Stimulated activated naive B cell treated with anti-CD40 and anti-IgM and Interleukin-4, amounts not matched to agents 10 μg/mL and 1 μg/mL and 100 μg/mL, for 72 hours (primary cell): ENCODE data around the gene ARL2BP.
"Not testable (repeated sequence)": the region's sequence is repeated elsewhere in the genome, so short reads cannot be mapped to it uniquely, and the experiment has no call there.

Experiments
- ATAC-seq, 2 donors: fragments of 150-1000 bp; cut with Tn5 transposase; replicated peaks; 2 replicates each; pipeline ENCODE4 v1.10.0; 2021; ENCODE audit warnings: moderate library complexity in 1 of 2
- DNase-seq: peaks from one replicate; pipeline ENCODE4 v3.0.0; 2021
- H3K27ac Mint-ChIP-seq: one replicate; pipeline ENCODE4 v1.8.0; 2022; ENCODE audit warnings: mild to moderate bottlenecking, mixed read lengths
- H3K27me3 Mint-ChIP-seq, 2 donors: one replicate each; pipeline ENCODE4 v1.8.0; 2022; ENCODE audit warnings: mixed read lengths in 2 of 2
- H3K36me3 Mint-ChIP-seq, 2 donors: one replicate each; pipeline ENCODE4 v1.8.0; 2022; ENCODE audit warnings: mixed read lengths in 2 of 2, mild to moderate bottlenecking in 1 of 2
- H3K4me1 Mint-ChIP-seq, 2 donors: one replicate each; pipeline ENCODE4 v1.8.0; 2022; ENCODE audit warnings: mixed read lengths in 2 of 2, mild to moderate bottlenecking in 1 of 2
- H3K4me3 Mint-ChIP-seq, 2 donors: one replicate each; pipeline ENCODE4 v1.8.0; 2022; ENCODE audit warnings: mild to moderate bottlenecking in 2 of 2, mixed read lengths in 2 of 2, moderate library complexity in 1 of 2
- H3K9me3 Mint-ChIP-seq, 2 donors: one replicate each; pipeline ENCODE4 v1.8.0; 2022; ENCODE audit warnings: mixed read lengths in 2 of 2, mild to moderate bottlenecking in 1 of 2

The ARL2BP gene

GRCh38 chr16:57244767-57245471, at the start of gene ARL2BP:
Gene ARL2BP, plus strand, starts transcription at chr16:57245259. Its CDS starts 109 bp downstream, at chr16:57245368.
- no peaks in the 10 kb centered on the region for H3K9me3 Mint-ChIP-seq
- peaks cover 13 to 31% of the 10 kb centered on the region in 2 donors for H3K36me3 Mint-ChIP-seq
- H3K4me3 Mint-ChIP-seq: peak within 1 kb of the TSS; percentile 91 to 92
- DNase-seq (peak; percentile 96), ATAC-seq (peak; percentile 94 to 96)
- H3K4me1 Mint-ChIP-seq: peaks cover 23 to 45% of the 10 kb centered on the region in 2 donors
- no peaks in the 10 kb centered on the region for H3K27me3 Mint-ChIP-seq
- H3K27ac Mint-ChIP-seq: peak within 1 kb of the TSS; percentile 96

GRCh38 chr16:57196286-57196685, 48.8 kb upstream of the ARL2BP start:
- DNase-seq (no peak), ATAC-seq (no peak)
- H3K27me3 Mint-ChIP-seq: no peaks in the 10 kb centered on the region
- H3K27ac Mint-ChIP-seq: no peak overlapping the region
- H3K9me3 Mint-ChIP-seq: no peaks in the 10 kb centered on the region
- H3K4me1 Mint-ChIP-seq: peaks cover 10 to 34% of the 10 kb centered on the region in 2 donors
- H3K4me3 Mint-ChIP-seq: no peak overlapping the region
- H3K36me3 Mint-ChIP-seq: peaks cover 5 to 21% of the 10 kb centered on the region in 2 donors

- Mint-ChIP-seq H3K4me3 (no peak overlapping the region), H3K9me3 (no peaks in the 10 kb centered on the region), H3K36me3 (peaks cover 5 to 24% of the 10 kb centered on the region in 2 donors), H3K27ac (no peak overlapping the region), H3K27me3 (no peaks in the 10 kb centered on the region), H3K4me1 (peaks cover 10 to 34% of the 10 kb centered on the region in 2 donors)
- DNase-seq (no peak), ATAC-seq (no peak)
Measured at GRCh38 chr16:57196753-57197152, 48.3 kb upstream of the ARL2BP start.

GRCh38 chr16:57200321-57200720, 44.7 kb upstream of the ARL2BP start:
- peaks cover 11 to 16% of the 10 kb centered on the region in 2 donors for H3K4me1 Mint-ChIP-seq
- not testable (repeated sequence) for DNase-seq, H3K27me3 Mint-ChIP-seq, ATAC-seq, H3K27ac Mint-ChIP-seq, H3K9me3 Mint-ChIP-seq, H3K4me3 Mint-ChIP-seq
- peaks cover 8 to 32% of the 10 kb centered on the region in 2 donors for H3K36me3 Mint-ChIP-seq

- H3K27me3 Mint-ChIP-seq, DNase-seq, H3K4me3 Mint-ChIP-seq, H3K27ac Mint-ChIP-seq, H3K9me3 Mint-ChIP-seq, ATAC-seq: not testable (repeated sequence)
- Mint-ChIP-seq H3K36me3 (peaks cover 9 to 34% of the 10 kb centered on the region in 2 donors), H3K4me1 (peaks cover 11 to 16% of the 10 kb centered on the region in 2 donors)
Measured at GRCh38 chr16:57200926-57201325, 44.1 kb upstream of the ARL2BP start.

- no peak overlapping the region for H3K4me3 Mint-ChIP-seq
- H3K4me1 Mint-ChIP-seq: peaks cover 9 to 16% of the 10 kb centered on the region in 2 donors
- no peaks in the 10 kb centered on the region for H3K27me3 Mint-ChIP-seq
- H3K27ac Mint-ChIP-seq: no peak overlapping the region
- ATAC-seq (no peak), DNase-seq (no peak)
- peaks cover 7 to 26% of the 10 kb centered on the region in 2 donors for H3K36me3 Mint-ChIP-seq
- H3K9me3 Mint-ChIP-seq: no peaks in the 10 kb centered on the region
Measured at GRCh38 chr16:57202095-57202886, 42.8 kb upstream of the ARL2BP start.

GRCh38 chr16:57203451-57203850, 41.6 kb upstream of the ARL2BP start:
- Mint-ChIP-seq H3K9me3 (no peaks in the 10 kb centered on the region), H3K36me3 (peaks cover 13 to 30% of the 10 kb centered on the region in 2 donors), H3K27me3 (no peaks in the 10 kb centered on the region), H3K4me3 (no peak overlapping the region), H3K27ac (no peak overlapping the region), H3K4me1 (peaks cover 9 to 14% of the 10 kb centered on the region in 2 donors)
- ATAC-seq (no peak), DNase-seq (no peak)

- Mint-ChIP-seq H3K4me1 (peaks cover 4 to 7% of the 10 kb centered on the region in 2 donors), H3K27ac (peak overlapping the region; percentile 9), H3K36me3 (peaks cover 17 to 27% of the 10 kb centered on the region in 2 donors), H3K9me3 (no peaks in the 10 kb centered on the region), H3K4me3 (no peak overlapping the region), H3K27me3 (no peaks in the 10 kb centered on the region)
- DNase-seq: no peak
- no peak for ATAC-seq
Measured at GRCh38 chr16:57204675-57205074, 40.4 kb upstream of the ARL2BP start.

- DNase-seq (no peak), ATAC-seq (no peak)
- Mint-ChIP-seq H3K9me3 (no peaks in the 10 kb centered on the region), H3K27ac (no peak overlapping the region), H3K27me3 (no peaks in the 10 kb centered on the region), H3K4me1 (peaks cover 0 to 1% of the 10 kb centered on the region in 2 donors), H3K36me3 (peaks cover 27 to 44% of the 10 kb centered on the region in 2 donors), H3K4me3 (no peak overlapping the region)
Measured at GRCh38 chr16:57208926-57209325, 36.1 kb upstream of the ARL2BP start.

- H3K27ac Mint-ChIP-seq: no peak overlapping the region
- H3K9me3 Mint-ChIP-seq: peaks cover 0 to under 1% of the 10 kb centered on the region in 2 donors
- H3K4me3 Mint-ChIP-seq: no peak overlapping the region
- H3K27me3 Mint-ChIP-seq: no peaks in the 10 kb centered on the region
- no peak for ATAC-seq
- peaks cover 32 to 49% of the 10 kb centered on the region in 2 donors for H3K36me3 Mint-ChIP-seq
- H3K4me1 Mint-ChIP-seq: peaks cover 0 to 1% of the 10 kb centered on the region in 2 donors
- DNase-seq: no peak
Measured at GRCh38 chr16:57209780-57210179, 35.3 kb upstream of the ARL2BP start.

GRCh38 chr16:57213462-57213861, 31.6 kb upstream of the ARL2BP start:
- Mint-ChIP-seq H3K9me3 (peaks cover 12 to 16% of the 10 kb centered on the region in 2 donors), H3K27me3 (no peaks in the 10 kb centered on the region), H3K4me1 (peaks cover 0 to 1% of the 10 kb centered on the region in 2 donors), H3K36me3 (peaks cover 53 to 71% of the 10 kb centered on the region in 2 donors), H3K4me3 (no peak overlapping the region), H3K27ac (no peak overlapping the region)
- no peak for DNase-seq
- no peak for ATAC-seq

GRCh38 chr16:57216968-57217367, 28.1 kb upstream of the ARL2BP start:
- ATAC-seq: no peak
- no peak for DNase-seq
- Mint-ChIP-seq H3K27ac (no peak overlapping the region), H3K9me3 (peaks cover 15 to 17% of the 10 kb centered on the region in 2 donors), H3K36me3 (peaks cover 65 to 86% of the 10 kb centered on the region in 2 donors), H3K4me1 (no peaks in the 10 kb centered on the region), H3K4me3 (no peak overlapping the region), H3K27me3 (no peaks in the 10 kb centered on the region)

GRCh38 chr16:57223057-57223456, 22.0 kb upstream of the ARL2BP start:
- H3K4me1 Mint-ChIP-seq: no peaks in the 10 kb centered on the region
- DNase-seq: no peak
- peaks cover 3 to 5% of the 10 kb centered on the region in 2 donors for H3K9me3 Mint-ChIP-seq
- no peak for ATAC-seq
- no peaks in the 10 kb centered on the region for H3K27me3 Mint-ChIP-seq
- no peak overlapping the region for H3K4me3 Mint-ChIP-seq
- H3K36me3 Mint-ChIP-seq: peaks cover 46 to 59% of the 10 kb centered on the region in 2 donors
- no peak overlapping the region for H3K27ac Mint-ChIP-seq

GRCh38 chr16:57224651-57225335, 20.3 kb upstream of the ARL2BP start:
- no peak for ATAC-seq
- no peaks in the 10 kb centered on the region for H3K4me1 Mint-ChIP-seq
- no peak overlapping the region for H3K4me3 Mint-ChIP-seq
- no peak for DNase-seq
- H3K27me3 Mint-ChIP-seq: no peaks in the 10 kb centered on the region
- H3K27ac Mint-ChIP-seq: peak overlapping the region; percentile 20
- H3K9me3 Mint-ChIP-seq: no peaks in the 10 kb centered on the region
- peaks cover 36 to 47% of the 10 kb centered on the region in 2 donors for H3K36me3 Mint-ChIP-seq
